Left renal pelvis (tissue), 4 donors: ENCODE results near the gene CAMTA1. TPM values are rescaled to one million over a fixed set of nuclear protein-coding genes. Genes with fewer than 3 reads are reported as not detected.
A peak's percentile ranks its signal among the peaks of the same experiment; 100 is the strongest.

ENCODE experiments used
- DNase-seq, 4 donors: peaks; one replicate each; pipeline ENCODE4 v3.0.0-alpha.2; 2013; ENCODE audit warnings: low read depth in 4 of 4, low spot score in 3 of 4
- polyA plus RNA-seq, 4 donors: library from polyadenylated mRNA; unstranded; fragments of 120-200 nt; gene quantifications; one replicate each; pipeline ENCODE4 v1.2.1, GENCODE V29; 2013; ENCODE audit not compliant: insufficient read length in 4 of 4

CAMTA1 gene
- polyA plus RNA-seq, 4 donors, result 50.7 to 99.9 (median 87.8) TPM

GRCh38 chr1:7467476-7468175 lies 682.4 kb downstream of the CAMTA1 start:
- no peak for DNase-seq

GRCh38 chr1:7468248-7468647 lies 683.0 kb downstream of the CAMTA1 start:
- DNase-seq, result no peak

DNA sequence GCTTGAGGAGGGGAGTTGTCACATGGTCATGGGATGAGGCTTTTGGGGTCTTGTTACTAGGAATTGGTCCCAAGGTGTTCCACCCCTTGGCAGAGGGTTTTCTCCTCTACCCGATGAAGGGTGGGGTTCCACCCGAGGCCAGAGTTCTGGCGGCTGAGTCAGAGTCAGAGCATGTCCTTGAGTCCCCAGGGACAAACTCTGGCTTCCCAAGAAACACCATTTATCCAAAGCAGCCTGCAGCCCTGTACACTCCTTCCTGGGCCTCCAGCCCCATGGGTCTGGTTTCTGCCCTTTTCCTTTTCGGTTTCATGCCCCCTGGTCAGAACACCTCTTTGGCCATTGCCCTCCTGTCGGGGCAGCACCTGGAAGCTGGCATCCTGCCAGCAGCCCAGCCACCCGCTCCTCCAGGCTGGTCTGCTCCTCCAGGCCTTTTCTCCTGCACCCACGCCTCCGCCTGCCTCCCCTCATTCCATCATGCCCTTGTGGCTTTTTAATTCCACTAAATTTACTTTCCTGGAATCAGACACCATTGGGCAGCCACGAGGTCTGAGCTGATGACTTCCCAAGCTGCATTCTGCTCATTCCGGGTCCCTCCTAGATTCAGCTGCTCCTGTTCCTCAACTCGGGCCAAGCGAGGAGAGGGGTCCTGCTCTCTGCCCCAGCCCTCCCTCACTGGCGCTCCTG lies 684.1 kb downstream of the CAMTA1 start:
- peak in 1 of 4 donors; percentile 42 for DNase-seq

- no peak for DNase-seq
These were observed 685.8 kb downstream of the CAMTA1 start for GRCh38 chr1:7470904-7471638.

DNA sequence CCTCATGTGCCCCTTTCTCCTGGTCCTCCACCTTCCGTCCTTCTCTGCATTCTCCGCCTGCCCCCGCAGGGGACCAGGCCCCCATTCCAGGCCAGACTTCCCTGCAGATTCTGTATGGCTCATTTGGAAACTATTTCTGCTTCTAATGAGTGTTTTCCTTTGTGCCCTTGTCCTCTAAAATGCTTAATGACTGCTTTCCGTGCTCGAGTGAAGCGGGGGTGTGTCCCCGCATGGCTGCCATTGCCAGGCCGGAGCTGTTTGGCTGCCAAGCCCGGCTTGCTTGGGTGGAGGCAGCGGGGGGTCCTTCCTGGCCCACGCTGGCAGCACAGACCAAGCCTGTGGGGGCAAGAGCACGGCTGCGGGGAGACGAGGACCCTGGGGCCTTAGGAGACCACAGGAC lies 686.6 kb downstream of the CAMTA1 start:
- no peak for DNase-seq

- no peak for DNase-seq
These were observed 688.2 kb downstream of the CAMTA1 start for GRCh38 chr1:7473223-7474142.

- DNase-seq, result no peak
These were observed 688.9 kb downstream of the CAMTA1 start for GRCh38 chr1:7474143-7474490.

- no peak for DNase-seq
These were observed 689.7 kb downstream of the CAMTA1 start for GRCh38 chr1:7474786-7475502.

DNA sequence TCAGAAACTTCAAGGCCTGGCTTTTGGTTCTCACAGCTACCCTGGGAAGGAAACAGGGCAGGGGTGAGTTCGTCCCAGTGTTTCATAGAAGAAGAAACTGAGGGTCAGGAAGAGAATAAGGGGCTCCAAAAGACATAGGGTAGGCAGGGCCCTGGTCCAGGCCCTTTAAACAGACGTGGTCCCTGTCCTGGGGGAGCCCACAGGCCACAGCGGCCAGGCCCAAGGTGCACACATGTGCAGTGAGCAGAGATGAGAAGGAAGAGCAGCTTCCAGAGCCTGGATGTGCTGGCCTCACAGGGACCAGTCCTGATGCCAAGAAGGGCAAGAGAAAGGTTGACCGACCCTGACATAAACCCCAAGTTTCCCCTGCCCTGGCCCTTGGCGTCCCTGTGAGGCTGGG lies 690.4 kb downstream of the CAMTA1 start:
- DNase-seq, result no peak

- DNase-seq, result no peak
These were observed 691.1 kb downstream of the CAMTA1 start for GRCh38 chr1:7476402-7476801.

DNA sequence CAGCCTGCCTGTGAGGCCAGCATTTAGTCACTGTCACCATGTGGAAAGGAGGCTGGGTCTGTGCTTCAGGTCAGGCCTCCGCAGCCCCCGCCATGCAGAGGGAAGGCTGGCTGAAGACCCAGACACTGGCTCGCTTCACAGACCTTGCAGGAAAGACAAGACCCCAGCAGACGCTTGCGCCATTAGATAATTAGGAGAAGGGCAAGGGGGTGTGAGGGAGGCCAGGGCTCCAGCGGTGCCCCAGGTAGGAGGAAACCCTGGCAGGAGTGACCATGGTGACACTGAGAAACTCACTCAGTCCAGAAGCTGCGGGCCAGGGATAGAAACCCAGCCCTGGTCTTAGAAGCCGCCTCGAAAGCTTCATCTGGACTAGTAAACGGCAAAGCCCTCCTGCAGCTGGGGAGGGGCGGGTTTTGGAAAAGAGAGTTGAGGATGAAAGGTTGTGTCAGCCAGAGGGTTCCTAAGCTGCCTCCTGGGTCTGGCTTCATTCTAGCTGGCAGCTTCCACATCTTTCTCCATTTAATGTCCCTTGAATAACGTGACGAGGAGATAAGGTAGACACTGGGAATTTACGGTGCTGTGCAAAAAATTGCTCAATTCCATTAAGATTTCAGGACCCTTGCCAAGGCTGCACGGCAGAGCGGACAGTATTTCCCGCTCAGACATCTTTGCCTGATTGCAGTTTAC lies 691.8 kb downstream of the CAMTA1 start:
- DNase-seq, result no peak

DNA sequence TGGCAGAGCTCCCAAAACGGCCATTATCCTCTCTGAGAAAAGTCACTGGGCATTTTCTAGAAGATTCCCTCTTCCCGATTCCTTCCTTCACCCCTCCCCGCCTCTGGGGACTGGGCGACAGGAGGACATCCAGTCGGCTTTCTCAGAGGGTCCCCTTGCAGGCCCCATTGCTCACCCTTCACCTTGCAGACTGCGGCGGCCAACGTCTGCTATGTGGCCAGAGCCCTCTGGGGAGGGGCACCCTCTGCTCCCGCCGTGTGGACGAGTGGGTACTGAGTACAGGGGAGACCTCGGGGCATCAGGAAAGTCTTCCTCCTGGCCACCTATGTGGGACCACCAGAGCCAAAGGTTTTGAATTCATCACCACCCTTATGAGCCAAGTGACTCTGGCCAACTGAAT lies 692.3 kb downstream of the CAMTA1 start:
- DNase-seq, result no peak

GRCh38 chr1:7478142-7478790 lies 693.0 kb downstream of the CAMTA1 start:
- DNase-seq, result no peak

DNA sequence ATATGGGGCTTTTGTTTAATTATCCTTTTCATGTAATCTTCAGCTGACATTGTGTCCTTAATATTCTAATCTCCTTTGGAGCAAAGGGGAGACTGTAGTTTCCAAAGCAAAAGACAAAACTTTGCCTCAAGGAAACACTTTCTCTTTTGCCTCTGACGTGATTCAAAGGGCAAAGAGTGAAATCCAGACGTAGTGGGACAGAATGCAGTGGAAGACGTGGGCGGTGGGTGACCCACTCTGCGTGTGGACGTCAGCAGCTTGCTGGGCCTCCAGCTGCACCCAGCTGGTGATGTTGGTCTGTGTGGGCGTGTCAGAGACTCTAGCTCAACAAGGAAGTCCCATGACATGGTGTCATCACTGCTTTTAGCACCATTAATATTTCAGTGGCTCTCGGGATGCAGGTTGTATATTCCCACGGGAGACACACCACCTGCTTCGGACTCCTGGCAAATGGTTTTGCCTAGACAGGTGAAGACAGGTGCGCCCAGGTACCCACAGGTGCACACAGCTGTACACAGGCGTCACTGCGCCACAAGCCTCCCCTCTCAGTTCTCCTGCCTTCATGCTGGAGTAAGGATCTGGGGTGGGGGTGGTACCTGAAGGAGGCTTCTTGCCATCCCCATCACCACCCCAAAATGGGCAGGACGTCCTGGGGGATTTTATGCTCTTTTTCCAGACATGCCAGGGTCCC lies 693.7 kb downstream of the CAMTA1 start:
- DNase-seq, result peak in 2 of 4 donors; percentile 54 to 75

GRCh38 chr1:7479571-7479970 lies 694.3 kb downstream of the CAMTA1 start:
- no peak for DNase-seq

DNA sequence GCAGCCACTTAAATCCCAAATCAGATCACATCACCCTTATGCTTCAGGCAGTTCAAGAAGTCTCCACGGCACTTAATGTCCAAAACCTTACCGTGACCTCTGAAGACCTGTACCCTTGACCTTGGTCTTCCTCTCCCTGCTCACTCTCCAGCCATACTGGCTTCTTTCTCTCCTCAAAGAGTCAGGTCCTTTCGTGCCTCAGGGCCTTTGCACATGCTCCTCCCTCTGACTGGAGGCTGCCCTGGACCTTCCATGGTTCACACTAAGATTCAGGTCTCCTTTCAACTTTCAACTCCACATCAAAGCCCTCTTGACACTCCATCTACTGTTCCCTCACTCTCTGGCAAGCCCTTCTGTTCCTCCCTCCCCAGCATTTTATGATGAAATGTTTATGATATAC lies 695.9 kb downstream of the CAMTA1 start:
- no peak for DNase-seq

- no peak for DNase-seq
These were observed 696.8 kb downstream of the CAMTA1 start for GRCh38 chr1:7482077-7482476.

DNA sequence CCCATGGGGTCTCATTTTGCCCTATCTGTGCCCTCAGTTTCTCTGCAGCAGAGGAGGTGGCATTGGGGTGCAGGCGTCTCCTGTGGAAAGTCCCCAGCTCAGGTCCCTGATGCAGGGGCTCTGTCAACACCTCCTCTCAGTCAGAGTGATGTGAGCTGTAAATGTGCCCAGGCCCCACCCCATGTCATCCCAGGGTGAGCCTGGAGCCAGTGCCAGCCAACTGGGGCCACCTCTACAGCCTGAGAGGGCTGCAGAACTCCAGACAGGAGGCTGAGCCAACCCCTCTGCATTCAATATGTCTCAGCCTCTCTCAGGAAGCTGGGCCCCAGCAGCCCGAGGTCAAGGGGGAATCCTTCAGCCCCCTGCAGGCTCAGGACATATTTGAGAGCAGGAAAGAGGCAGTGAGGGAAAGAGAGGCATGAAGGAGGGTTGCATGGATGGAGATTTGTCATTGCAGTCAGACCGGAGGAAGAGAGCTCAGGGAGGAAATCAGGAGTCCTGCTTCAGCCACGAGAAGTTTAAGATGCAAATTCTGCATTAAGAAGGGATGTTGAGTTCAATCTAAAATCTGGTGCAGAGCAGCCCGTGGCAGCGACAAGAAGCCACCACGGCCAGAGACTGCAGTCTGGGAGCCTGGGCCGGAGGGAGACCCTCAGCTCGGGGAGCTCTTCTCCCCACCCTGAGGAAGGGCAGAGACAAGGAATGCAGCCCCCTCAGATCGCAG lies 697.7 kb downstream of the CAMTA1 start:
- DNase-seq, result no peak
